ENCODE data around the gene PUS3.

Gene PUS3

DNA sequence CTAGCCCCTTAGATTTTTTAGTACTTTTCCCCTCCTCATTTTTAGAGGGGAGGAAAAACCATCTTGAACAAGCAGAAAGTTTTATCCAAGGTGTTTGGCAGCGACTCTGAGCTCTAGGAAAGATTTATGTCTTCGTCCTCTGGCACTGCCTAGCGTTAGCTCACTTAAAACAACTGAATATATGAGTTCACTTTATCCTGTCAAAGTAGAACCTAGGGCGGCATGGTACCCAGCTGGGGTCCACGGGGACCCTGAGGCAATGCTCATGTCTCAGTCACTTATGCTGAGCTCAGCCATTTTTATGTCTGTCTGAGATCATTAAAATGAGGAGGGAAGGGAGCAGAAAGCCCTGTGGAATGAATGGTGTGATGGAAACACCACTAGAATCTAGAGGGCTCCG is 28.7 kb upstream of the PUS3 start:
- H3K4me1 ChIP-seq (ENCODE audit: low read length): peaks cover 3% of the 10 kb centered on the region
- H3K9ac ChIP-seq (ENCODE audit: low read length): no peak overlapping the region
- H3K27ac ChIP-seq (ENCODE audit: low read length): no peak overlapping the region

DNA sequence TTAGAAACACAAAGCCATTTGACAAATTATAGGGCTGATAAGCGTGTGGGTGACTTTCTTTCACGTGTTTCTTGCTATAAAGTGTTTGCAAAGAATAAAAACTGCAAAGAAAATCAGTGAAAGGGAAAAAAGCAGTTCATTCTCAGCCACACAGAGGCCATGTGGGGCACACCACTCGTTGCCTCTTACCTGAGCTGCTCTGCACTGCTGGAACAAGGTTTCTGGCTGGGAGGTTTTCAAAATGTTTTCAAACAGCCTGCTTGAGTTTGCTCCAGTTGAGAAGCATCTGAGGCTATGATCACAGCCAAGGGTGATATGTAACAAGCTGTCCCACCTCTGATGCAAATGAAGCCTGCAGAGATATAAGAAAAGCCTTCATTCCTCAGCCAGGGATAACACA is 28.1 kb upstream of the PUS3 start:
- Histone ChIP-seq H3K4me1 (ENCODE audit: low read length) (peaks cover 3% of the 10 kb centered on the region), H3K4me3 (ENCODE audit: low read length) (no peak overlapping the region), H3K36me3 (replicated peaks; ENCODE audit: low read depth, low read length) (no peaks in the 10 kb centered on the region), H3K9me3 (ENCODE audit: insufficient read depth, low read length) (no peaks in the 10 kb centered on the region), H3K9ac (ENCODE audit: low read length) (no peak overlapping the region), H3K79me2 (ENCODE audit: low read length) (no peaks in the 10 kb centered on the region), H3K27me3 (ENCODE audit: low read depth, low read length) (peaks cover 36% of the 10 kb centered on the region), H2AFZ (ENCODE audit: low read depth, low read length) (no peak overlapping the region), H4K20me1 (ENCODE audit: insufficient read depth, low read length) (no peaks in the 10 kb centered on the region), H3K4me2 (ENCODE audit: low read length) (no peak overlapping the region), H3K27ac (ENCODE audit: low read length) (no peak overlapping the region)
- no peak for TF ChIP-seq EZH2phosphoT487 (IDR thresholded peaks at IDR 0.05; ENCODE audit: low read depth)
- TF ChIP-seq, protein P1, sequence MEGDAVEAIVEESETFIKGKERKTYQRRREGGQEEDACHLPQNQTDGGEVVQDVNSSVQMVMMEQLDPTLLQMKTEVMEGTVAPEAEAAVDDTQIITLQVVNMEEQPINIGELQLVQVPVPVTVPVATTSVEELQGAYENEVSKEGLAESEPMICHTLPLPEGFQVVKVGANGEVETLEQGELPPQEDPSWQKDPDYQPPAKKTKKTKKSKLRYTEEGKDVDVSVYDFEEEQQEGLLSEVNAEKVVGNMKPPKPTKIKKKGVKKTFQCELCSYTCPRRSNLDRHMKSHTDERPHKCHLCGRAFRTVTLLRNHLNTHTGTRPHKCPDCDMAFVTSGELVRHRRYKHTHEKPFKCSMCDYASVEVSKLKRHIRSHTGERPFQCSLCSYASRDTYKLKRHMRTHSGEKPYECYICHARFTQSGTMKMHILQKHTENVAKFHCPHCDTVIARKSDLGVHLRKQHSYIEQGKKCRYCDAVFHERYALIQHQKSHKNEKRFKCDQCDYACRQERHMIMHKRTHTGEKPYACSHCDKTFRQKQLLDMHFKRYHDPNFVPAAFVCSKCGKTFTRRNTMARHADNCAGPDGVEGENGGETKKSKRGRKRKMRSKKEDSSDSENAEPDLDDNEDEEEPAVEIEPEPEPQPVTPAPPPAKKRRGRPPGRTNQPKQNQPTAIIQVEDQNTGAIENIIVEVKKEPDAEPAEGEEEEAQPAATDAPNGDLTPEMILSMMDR (IDR thresholded peaks at IDR 0.05; ENCODE audit: low read depth, low read length): no peak

More for the DNA sequence above, 28.7 kb upstream of the PUS3 start:
- H4K20me1 ChIP-seq (ENCODE audit: insufficient read depth, low read length): no peaks in the 10 kb centered on the region
- no peaks in the 10 kb centered on the region for H3K9me3 ChIP-seq (ENCODE audit: insufficient read depth, low read length)
- H3K4me2 ChIP-seq (ENCODE audit: low read length): no peak overlapping the region
- peaks cover 33% of the 10 kb centered on the region for H3K27me3 ChIP-seq (ENCODE audit: low read depth, low read length)
- no peak for TF ChIP-seq EZH2phosphoT487 (IDR thresholded peaks at IDR 0.05; ENCODE audit: low read depth)
- TF ChIP-seq, protein P1 (IDR thresholded peaks at IDR 0.05; ENCODE audit: low read depth, low read length): no peak
- H3K36me3 ChIP-seq (replicated peaks; ENCODE audit: low read depth, low read length): no peaks in the 10 kb centered on the region
- no peak overlapping the region for H2AFZ ChIP-seq (ENCODE audit: low read depth, low read length)
- H3K79me2 ChIP-seq (ENCODE audit: low read length): no peaks in the 10 kb centered on the region
- H3K4me3 ChIP-seq (ENCODE audit: low read length): no peak overlapping the region

DNA sequence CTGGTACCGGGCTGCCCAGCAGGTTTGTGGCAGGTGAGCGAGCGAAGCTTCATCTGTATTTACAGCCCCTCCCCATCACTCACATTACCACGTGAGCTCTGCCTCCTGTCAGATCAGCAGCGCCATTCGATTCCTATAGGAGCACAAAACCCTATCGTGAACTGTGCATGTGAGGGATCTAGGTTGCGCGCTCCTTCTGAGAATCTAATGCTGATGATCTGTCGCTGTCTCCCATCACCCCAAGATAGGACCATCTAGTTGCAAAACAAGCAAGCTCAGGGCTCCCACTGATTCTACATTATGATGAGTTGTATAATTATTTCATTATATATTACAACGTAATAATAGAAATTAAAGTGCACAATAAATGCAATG is 27.1 kb upstream of the PUS3 start:
- TF ChIP-seq, protein P1 (IDR thresholded peaks at IDR 0.05; ENCODE audit: low read depth, low read length): no peak
- no peak for TF ChIP-seq EZH2phosphoT487 (IDR thresholded peaks at IDR 0.05; ENCODE audit: low read depth)
- Histone ChIP-seq H3K36me3 (replicated peaks; ENCODE audit: low read depth, low read length) (no peaks in the 10 kb centered on the region), H3K9ac (ENCODE audit: low read length) (no peak overlapping the region), H3K4me1 (ENCODE audit: low read length) (peaks cover 3% of the 10 kb centered on the region), H3K27ac (ENCODE audit: low read length) (no peak overlapping the region), H3K4me3 (ENCODE audit: low read length) (no peak overlapping the region), H3K79me2 (ENCODE audit: low read length) (no peaks in the 10 kb centered on the region), H3K27me3 (ENCODE audit: low read depth, low read length) (peaks cover 47% of the 10 kb centered on the region), H3K9me3 (ENCODE audit: insufficient read depth, low read length) (no peaks in the 10 kb centered on the region), H3K4me2 (ENCODE audit: low read length) (no peak overlapping the region), H4K20me1 (ENCODE audit: insufficient read depth, low read length) (no peaks in the 10 kb centered on the region), H2AFZ (ENCODE audit: low read depth, low read length) (no peak overlapping the region)

DNA sequence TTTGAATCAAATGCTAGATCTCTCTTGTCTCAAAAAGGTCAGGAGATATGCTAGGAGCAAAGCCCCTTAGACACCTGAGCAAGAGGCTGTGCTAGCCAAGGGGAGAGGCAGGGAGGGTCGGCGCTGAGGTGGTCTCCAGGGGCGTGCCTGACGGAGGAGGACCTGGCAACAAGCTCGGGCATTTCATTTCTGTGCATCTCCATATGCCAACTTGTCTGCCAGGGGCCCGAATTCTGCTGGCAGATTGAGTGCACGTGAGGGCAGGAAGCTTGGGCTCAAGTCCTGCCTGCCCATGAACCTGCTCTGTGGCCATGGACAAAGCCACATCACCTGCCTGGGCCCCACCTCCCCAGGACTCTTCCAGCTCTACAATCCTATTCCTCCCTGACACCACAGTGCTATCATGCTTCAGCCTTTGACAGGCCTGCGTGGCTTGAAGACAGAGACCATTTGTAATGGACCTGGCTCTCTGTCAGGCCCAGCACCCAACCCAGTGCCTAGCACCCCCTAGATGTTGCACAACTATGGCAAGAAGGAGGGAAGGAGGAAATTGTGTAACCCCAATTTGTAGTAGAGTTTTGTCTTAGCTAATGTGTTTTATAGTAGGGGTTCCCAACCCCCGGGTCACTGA is 26.6 kb upstream of the PUS3 start:
- peaks cover 3% of the 10 kb centered on the region for H3K4me1 ChIP-seq (ENCODE audit: low read length)
- no peaks in the 10 kb centered on the region for H4K20me1 ChIP-seq (ENCODE audit: insufficient read depth, low read length)
- no peaks in the 10 kb centered on the region for H3K9me3 ChIP-seq (ENCODE audit: insufficient read depth, low read length)
- H3K4me3 ChIP-seq (ENCODE audit: low read length): no peak overlapping the region
- H3K27me3 ChIP-seq (ENCODE audit: low read depth, low read length): peaks cover 52% of the 10 kb centered on the region
- no peak overlapping the region for H3K9ac ChIP-seq (ENCODE audit: low read length)
- H3K79me2 ChIP-seq (ENCODE audit: low read length): no peaks in the 10 kb centered on the region
- no peak overlapping the region for H3K4me2 ChIP-seq (ENCODE audit: low read length)
- no peak overlapping the region for H2AFZ ChIP-seq (ENCODE audit: low read depth, low read length)
- no peak overlapping the region for H3K27ac ChIP-seq (ENCODE audit: low read length)
- H3K36me3 ChIP-seq (replicated peaks; ENCODE audit: low read depth, low read length): no peaks in the 10 kb centered on the region
- TF ChIP-seq, protein P1 (IDR thresholded peaks at IDR 0.05; ENCODE audit: low read depth, low read length): no peak
- TF ChIP-seq EZH2phosphoT487 (IDR thresholded peaks at IDR 0.05; ENCODE audit: low read depth): no peak

Data from OCI-LY3 (cell line).